Gastrocnemius medialis (tissue), 4 donors: ENCODE results near the gene TMBIM1.

Experiments
- POLR2A ChIP-seq, 2 donors: fragments of 450-650 bp; IDR thresholded peaks; one replicate each; pipeline ENCODE4 v1.6.1; 2017; ENCODE audit warnings: antibody characterized with exemption in 2 of 2, mild to moderate bottlenecking in 2 of 2, moderate library complexity in 2 of 2
- TF ChIP-seq, protein P1 (sequence below), 5 experiments: fragments of 450-650 bp in 3 of 5; fragments of 200-600 bp in 2 of 5; sonication (generic) in 2 of 5; IDR thresholded peaks in 4 of 5; conservative IDR thresholded peaks in 1 of 5; 1 replicate in 4 of 5; 2 replicates in 1 of 5; pipeline ENCODE4 v1.5.1; 2016 to 2019; ENCODE audit warnings: antibody characterized with exemption in 5 of 5, mild to moderate bottlenecking in 3 of 5, moderate library complexity in 3 of 5

DNA sequence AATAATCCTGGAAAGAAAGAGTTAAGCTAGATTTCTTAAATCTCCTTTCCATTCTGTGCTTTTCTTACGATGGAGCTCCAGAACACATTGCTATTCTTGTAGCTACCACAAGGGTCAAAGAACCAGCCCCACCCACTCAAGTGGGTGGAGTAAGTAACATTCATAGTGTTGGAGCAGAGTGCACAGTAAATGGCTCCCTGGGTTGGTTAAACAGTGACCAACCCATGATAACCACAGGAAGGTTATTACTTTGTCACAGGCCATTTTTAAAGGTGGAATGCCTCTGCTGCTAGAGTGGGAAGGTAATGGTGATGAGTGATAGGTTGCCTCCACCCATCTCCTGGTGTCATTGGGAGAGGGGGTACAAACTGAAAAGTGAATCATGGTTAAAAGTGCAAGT is 61.4 kb downstream of the TMBIM1 start:
- TF ChIP-seq, protein P1, sequence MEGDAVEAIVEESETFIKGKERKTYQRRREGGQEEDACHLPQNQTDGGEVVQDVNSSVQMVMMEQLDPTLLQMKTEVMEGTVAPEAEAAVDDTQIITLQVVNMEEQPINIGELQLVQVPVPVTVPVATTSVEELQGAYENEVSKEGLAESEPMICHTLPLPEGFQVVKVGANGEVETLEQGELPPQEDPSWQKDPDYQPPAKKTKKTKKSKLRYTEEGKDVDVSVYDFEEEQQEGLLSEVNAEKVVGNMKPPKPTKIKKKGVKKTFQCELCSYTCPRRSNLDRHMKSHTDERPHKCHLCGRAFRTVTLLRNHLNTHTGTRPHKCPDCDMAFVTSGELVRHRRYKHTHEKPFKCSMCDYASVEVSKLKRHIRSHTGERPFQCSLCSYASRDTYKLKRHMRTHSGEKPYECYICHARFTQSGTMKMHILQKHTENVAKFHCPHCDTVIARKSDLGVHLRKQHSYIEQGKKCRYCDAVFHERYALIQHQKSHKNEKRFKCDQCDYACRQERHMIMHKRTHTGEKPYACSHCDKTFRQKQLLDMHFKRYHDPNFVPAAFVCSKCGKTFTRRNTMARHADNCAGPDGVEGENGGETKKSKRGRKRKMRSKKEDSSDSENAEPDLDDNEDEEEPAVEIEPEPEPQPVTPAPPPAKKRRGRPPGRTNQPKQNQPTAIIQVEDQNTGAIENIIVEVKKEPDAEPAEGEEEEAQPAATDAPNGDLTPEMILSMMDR (IDR thresholded peaks at IDR 0.05 in 4 of 5, conservative IDR thresholded peaks at IDR 0.05 in 1 of 5) = no peak
- TF ChIP-seq POLR2A (IDR thresholded peaks at IDR 0.05) = no peak
